Stomach (tissue), 9 donors: ENCODE measurements around the gene TIE1. TPM values are rescaled to one million over a fixed set of nuclear protein-coding genes. Genes with fewer than 3 reads are reported as not detected.

Experiments used
- DNase-seq, 2 donors: peaks; one replicate each; pipeline versions ENCODE4 v3.0.0 to v3.0.0-alpha.2; 2013 to 2019
- H3K27ac ChIP-seq, 5 donors: fragments of 200-600 bp in 4 of 5; sonication (generic) in 4 of 5; one replicate each; pipeline ENCODE4 v1.5.1; 2013 to 2019; ENCODE audit warnings: mild to moderate bottlenecking in 1 of 5, moderate library complexity in 1 of 5
- H3K27me3 ChIP-seq, 3 donors: fragments of 200-600 bp; sonication (generic); one replicate each; pipeline ENCODE4 v1.5.1; 2017 to 2019; ENCODE audit warnings: mixed run types in 1 of 3
- H3K36me3 ChIP-seq, 4 donors: fragments of 200-600 bp; sonication (generic); 1 replicate in 3 of 4; 2 replicates in 1 of 4; pipeline ENCODE4 v1.5.1; 2016 to 2019
- H3K4me1 ChIP-seq, 4 donors: fragments of 200-600 bp; sonication (generic); one replicate each; pipeline ENCODE4 v1.5.1; 2016 to 2019
- H3K4me3 ChIP-seq, 4 donors: fragments of 200-600 bp; sonication (generic) in 3 of 4; one replicate each; pipeline ENCODE4 v1.5.1; 2016 to 2019; ENCODE audit warnings: mild to moderate bottlenecking in 1 of 4
- H3K9me3 ChIP-seq, 4 donors: fragments of 200-600 bp; sonication (generic); one replicate each; pipeline ENCODE4 v1.5.1; 2016 to 2019
- CTCF ChIP-seq, 7 experiments: fragments of 450-650 bp in 4 of 7; fragments of 200-600 bp in 3 of 7; sonication (generic) in 3 of 7; IDR thresholded peaks; one replicate each; pipeline ENCODE4 v1.5.1; 2016 to 2019; ENCODE audit warnings: antibody characterized with exemption in 7 of 7, control low read depth in 2 of 7, mild to moderate bottlenecking in 1 of 7
- EP300 ChIP-seq: sonication (generic); formaldehyde crosslinking; IDR thresholded peaks from one replicate; pipeline ENCODE4 v1.6.1; 2017; ENCODE audit warnings: antibody characterized with exemption
- POLR2A ChIP-seq, 4 donors: fragments of 450-650 bp; IDR thresholded peaks; one replicate each; pipeline ENCODE4 v1.6.1; 2016; ENCODE audit warnings: antibody characterized with exemption in 4 of 4, control low read depth in 2 of 4, mild to moderate bottlenecking in 1 of 4, moderate library complexity in 1 of 4
- POLR2AphosphoS5 ChIP-seq, 3 donors: sonication (generic); formaldehyde crosslinking; IDR thresholded peaks; one replicate each; pipeline ENCODE4 v1.6.1; 2016; ENCODE audit warnings: antibody characterized with exemption in 3 of 3
- WGBS, 5 donors: extraction: QIAGEN DNeasy Blood & Tissue Kit in 3 of 5; methylation state at CpG; one replicate each; pipeline versions ENCODE4 v1.1.5 to v1.1.7; 2013 to 2018; 5-methylcytosine and 5-hydroxymethylcytosine counted together
- intact Hi-C: fragments of 100-400 bp; cut with DNase I; formaldehyde crosslinking; loops from one replicate; pipeline ENCODE4 v1.15.1; 2023; ENCODE audit warnings: low total_unique reads
- polyA plus RNA-seq, 3 donors: library from polyadenylated mRNA; stranded (reverse); fragments of 200-250 nt; gene quantifications; one replicate each; pipeline ENCODE4 v1.2.3, GENCODE V29; 2013
- total RNA-seq, 5 donors: library from RNA; depleted of rRNA; stranded (reverse); fragments of >200 nt; gene quantifications; one replicate each; pipeline versions ENCODE4 v1.1.0 to v1.2.3, GENCODE V29; 2014 to 2016
- donor health status: healthy with polysubstance abuse.
- donor health status: Bipolar disorder and iron deficiency.
- donor health status: healthy.

TIE1 gene
- total and polyA plus RNA-seq, 8 donors = 2.1 to 36.2 (median 13.8) TPM; not detected in 1

- Histone ChIP-seq H3K27ac (no peak overlapping the region), H3K36me3 (no peaks in the 10 kb centered on the region), H3K4me3 (no peak overlapping the region), H3K4me1 (peaks cover 0 to 11% (median 3%) of the 10 kb centered on the region in 4 donors), H3K9me3 (peaks cover 0 to 6% (median 2%) of the 10 kb centered on the region in 4 donors), H3K27me3 (no peaks in the 10 kb centered on the region)
- DNase-seq = no peak
- intact Hi-C loops = no loop called here
- TF ChIP-seq POLR2A (IDR thresholded peaks at IDR 0.05) (no peak), EP300 (no peak), CTCF (IDR thresholded peaks at IDR 0.05) (no peak), POLR2AphosphoS5 (IDR thresholded peaks at IDR 0.05) (no peak)
- 89 to 98% (median 94%) methylated on average over 5 of the region's 5 CpGs for WGBS, 5 donors
Measured at GRCh38 chr1:43331688-43332087, 30.9 kb downstream of the TIE1 start.

GRCh38 chr1:43334453-43335205 is 33.8 kb downstream of the TIE1 start:
- DNase-seq = no peak
- Histone ChIP-seq H3K27ac (no peak overlapping the region), H3K36me3 (no peaks in the 10 kb centered on the region), H3K27me3 (no peaks in the 10 kb centered on the region), H3K4me1 (peaks cover 0 to 9% (median 3%) of the 10 kb centered on the region in 4 donors), H3K9me3 (no peaks in the 10 kb centered on the region), H3K4me3 (no peak overlapping the region)
- intact Hi-C loops = no loop called here
- TF ChIP-seq EP300 (no peak), CTCF (IDR thresholded peaks at IDR 0.05) (peak in 1 of 7 experiments; percentile 13)
- WGBS, 5 donors = 70 to 76% (median 72%) methylated on average over 7 of the region's 7 CpGs

GRCh38 chr1:43337588-43337987 is 36.8 kb downstream of the TIE1 start, which contains the start of gene MPL:
Gene MPL, plus strand, starts transcription at chr1:43337818. Its CDS starts 31 bp downstream, at chr1:43337849.
- WGBS, 5 donors = 62 to 88% (median 82%) methylated on average over 2 to 3 of the region's 3 CpGs
- Histone ChIP-seq H3K4me3 (no peak within 1 kb of the TSS), H3K27ac (no peak within 1 kb of the TSS), H3K36me3 (no peaks in the 10 kb centered on the region), H3K27me3 (no peaks in the 10 kb centered on the region), H3K4me1 (no peaks in the 10 kb centered on the region), H3K9me3 (no peaks in the 10 kb centered on the region)
- DNase-seq = no peak
- intact Hi-C loops = no loop called here
- TF ChIP-seq EP300 (no peak), POLR2A (IDR thresholded peaks at IDR 0.05) (no peak), POLR2AphosphoS5 (IDR thresholded peaks at IDR 0.05) (no peak), CTCF (IDR thresholded peaks at IDR 0.05) (no peak)

GRCh38 chr1:43338001-43338400 is 37.2 kb downstream of the TIE1 start:
- Histone ChIP-seq H3K27me3 (no peaks in the 10 kb centered on the region), H3K4me1 (no peaks in the 10 kb centered on the region), H3K27ac (no peak overlapping the region), H3K9me3 (no peaks in the 10 kb centered on the region), H3K4me3 (no peak overlapping the region), H3K36me3 (no peaks in the 10 kb centered on the region)
- no peak for DNase-seq
- intact Hi-C loops = no loop called here
- 75 to 90% (median 82%) methylated on average over 5 of the region's 5 CpGs for WGBS, 5 donors
- no peak for TF ChIP-seq EP300
- TF ChIP-seq POLR2AphosphoS5 (IDR thresholded peaks at IDR 0.05) = no peak
- no peak for TF ChIP-seq POLR2A (IDR thresholded peaks at IDR 0.05)
- TF ChIP-seq CTCF (IDR thresholded peaks at IDR 0.05) = no peak
